Parathyroid adenoma (tissue), 2 donors: ENCODE results near the gene TMIGD1.
"Not testable (repeated sequence)": the region's sequence is repeated elsewhere in the genome, so short reads cannot be mapped to it uniquely, and the experiment has no call there.

Source experiments
- H2AFZ ChIP-seq: fragments of 300-600 bp; sonication (generic); one replicate; pipeline ENCODE4 v1.7.0; 2017; ENCODE audit warnings: antibody characterized with exemption, mild to moderate bottlenecking
- H3K27ac ChIP-seq: fragments of 300-600 bp; sonication (generic); one replicate; pipeline ENCODE4 v1.7.0; 2017
- H3K27me3 ChIP-seq: fragments of 300-600 bp; sonication (generic); one replicate; pipeline ENCODE4 v1.7.0; 2017; ENCODE audit warnings: low read length; ENCODE audit not compliant: control insufficient read depth, insufficient read depth
- H3K36me3 ChIP-seq: fragments of 300-600 bp; sonication (generic); one replicate; pipeline ENCODE4 v1.7.0; 2017; ENCODE audit warnings: low read length; ENCODE audit not compliant: control insufficient read depth, insufficient read depth
- H3K4me1 ChIP-seq: fragments of 300-600 bp; sonication (generic); one replicate; pipeline ENCODE4 v1.7.0; 2017; ENCODE audit warnings: control low read depth
- H3K4me2 ChIP-seq: fragments of 300-600 bp; sonication (generic); one replicate; pipeline ENCODE4 v1.7.0; 2017; ENCODE audit warnings: low read length
- H3K4me3 ChIP-seq: fragments of 300-600 bp; sonication (generic); one replicate; pipeline ENCODE4 v1.7.0; 2017; ENCODE audit warnings: low read depth, low read length
- H3K79me2 ChIP-seq: fragments of 300-600 bp; sonication (generic); one replicate; pipeline ENCODE4 v1.7.0; 2017; ENCODE audit warnings: control low read depth
- H3K9ac ChIP-seq: fragments of 300-600 bp; sonication (generic); one replicate; pipeline ENCODE4 v1.7.0; 2017; ENCODE audit warnings: mild to moderate bottlenecking
- H3K9me3 ChIP-seq: fragments of 300-600 bp; sonication (generic); one replicate; pipeline ENCODE4 v1.7.0; 2017; ENCODE audit warnings: low read length; ENCODE audit not compliant: control insufficient read depth
- CTCF ChIP-seq: fragments of 300-600 bp; sonication (generic); IDR thresholded peaks from one replicate; pipeline ENCODE4 v1.7.0; 2017; ENCODE audit warnings: antibody characterized with exemption, mild to moderate bottlenecking
- donor health status: primary hyperparathyroidism.

Gene TMIGD1

GRCh38 chr17:30354701-30355100, 20.8 kb upstream of the TMIGD1 start:
- no peaks in the 10 kb centered on the region for H3K9me3 ChIP-seq
- no peak overlapping the region for H2AFZ ChIP-seq
- no peak overlapping the region for H3K9ac ChIP-seq
- no peak overlapping the region for H3K4me2 ChIP-seq
- no peaks in the 10 kb centered on the region for H3K4me1 ChIP-seq
- no peak overlapping the region for H3K27ac ChIP-seq
- TF ChIP-seq CTCF: no peak
- no peaks in the 10 kb centered on the region for H3K27me3 ChIP-seq
- H3K36me3 ChIP-seq: no peaks in the 10 kb centered on the region
- H3K4me3 ChIP-seq: no peak overlapping the region
- H3K79me2 ChIP-seq: no peaks in the 10 kb centered on the region

GRCh38 chr17:30352240-30352814, 18.5 kb upstream of the TMIGD1 start:
- Histone ChIP-seq H3K9me3 (no peaks in the 10 kb centered on the region), H3K27me3 (no peaks in the 10 kb centered on the region), H3K9ac (no peak overlapping the region), H3K4me1 (no peaks in the 10 kb centered on the region), H3K27ac (no peak overlapping the region), H2AFZ (no peak overlapping the region), H3K4me3 (no peak overlapping the region), H3K4me2 (no peak overlapping the region), H3K79me2 (no peaks in the 10 kb centered on the region), H3K36me3 (no peaks in the 10 kb centered on the region)
- no peak for TF ChIP-seq CTCF

- Histone ChIP-seq H3K27ac (no peak overlapping the region), H3K36me3 (no peaks in the 10 kb centered on the region), H3K4me2 (no peak overlapping the region), H3K9ac (no peak overlapping the region), H3K9me3 (no peaks in the 10 kb centered on the region), H2AFZ (no peak overlapping the region), H3K4me3 (no peak overlapping the region), H3K27me3 (no peaks in the 10 kb centered on the region), H3K79me2 (no peaks in the 10 kb centered on the region), H3K4me1 (no peaks in the 10 kb centered on the region)
- no peak for TF ChIP-seq CTCF
Observed at GRCh38 chr17:30351735-30352134, 17.9 kb upstream of the TMIGD1 start.

GRCh38 chr17:30351263-30351662, 17.4 kb upstream of the TMIGD1 start:
- not testable (repeated sequence) for H3K4me1 ChIP-seq, H3K9ac ChIP-seq

GRCh38 chr17:30349252-30349651, 15.4 kb upstream of the TMIGD1 start:
- H3K9me3 ChIP-seq: no peaks in the 10 kb centered on the region
- H3K27me3 ChIP-seq: no peaks in the 10 kb centered on the region
- no peaks in the 10 kb centered on the region for H3K79me2 ChIP-seq
- H3K4me3 ChIP-seq: no peak overlapping the region
- no peak overlapping the region for H3K9ac ChIP-seq
- no peak overlapping the region for H3K27ac ChIP-seq
- no peak for TF ChIP-seq CTCF
- H2AFZ ChIP-seq: no peak overlapping the region
- peaks cover 9% of the 10 kb centered on the region for H3K4me1 ChIP-seq
- no peak overlapping the region for H3K4me2 ChIP-seq
- no peaks in the 10 kb centered on the region for H3K36me3 ChIP-seq

More at GRCh38 chr17:30351263-30351662, 17.4 kb upstream of the TMIGD1 start:
- not testable (repeated sequence) for H3K36me3 ChIP-seq, H3K27ac ChIP-seq, H3K4me3 ChIP-seq, H3K9me3 ChIP-seq, H2AFZ ChIP-seq, H3K4me2 ChIP-seq, H3K79me2 ChIP-seq, H3K27me3 ChIP-seq
